Caco-2 (cell line): ENCODE data around the gene HGFAC. TPM values are rescaled to one million over a fixed set of nuclear protein-coding genes. Genes with fewer than 3 reads are reported as not detected.

Experiments
- BruUV-seq: library from RNA; stranded (reverse); fragments of 400-500 nt; replicated peaks from 2 replicates; lab custom pipeline; 2021; lab: Mats Ljungman, UMichigan
- CTCF ChIA-PET: fragments of 300-600 bp; sonication (Branson Sonifier 250); formaldehyde crosslinking; loops from one replicate; lab custom pipeline; 2022; ENCODE audit warnings: antibody characterized with exemption; lab: Charles Lee
- POLR2A ChIA-PET: fragments of 300-600 bp; sonication (Branson Sonifier 250); formaldehyde crosslinking; loops from one replicate; lab custom pipeline; 2022; ENCODE audit warnings: antibody characterized with exemption; lab: Charles Lee
- DNase-seq, 2 experiments: peaks; one replicate each; pipeline versions ENCODE4 v3.0.0 to v3.0.0-alpha.2; 2020 to 2022
- H3K27me3 ChIP-seq: replicated peaks from 2 replicates; pipeline ENCODE4 v1.6.0; 2011; ENCODE audit warnings: low read length; ENCODE audit not compliant: control insufficient read depth, insufficient read depth
- H3K36me3 ChIP-seq: 2 replicates; pipeline ENCODE4 v1.5.1; 2011; ENCODE audit warnings: low read length; ENCODE audit not compliant: control insufficient read depth, insufficient read depth
- H3K4me1 ChIP-seq: fragments of 250-450 bp; sonication (Bioruptor Pico); 2 replicates; pipeline ENCODE4 v1.5.1; 2020; ENCODE audit warnings: mild to moderate bottlenecking
- H3K4me3 ChIP-seq: 2 replicates; pipeline ENCODE4 v1.5.1; 2011; ENCODE audit warnings: low read depth, mild to moderate bottlenecking, control low read depth, low read length
- H3K9me3 ChIP-seq: fragments of 250-450 bp; sonication (Bioruptor Pico); 2 replicates; pipeline ENCODE4 v1.5.1; 2020; ENCODE audit warnings: mild to moderate bottlenecking, moderate library complexity
- H3K27ac Mint-ChIP-seq: one replicate; pipeline ENCODE4 v1.8.0; 2022; ENCODE audit warnings: mixed read lengths; ENCODE audit not compliant: unreplicated experiment
- H3K27me3 Mint-ChIP-seq: one replicate; pipeline ENCODE4 v1.8.0; 2022; ENCODE audit warnings: mixed read lengths; ENCODE audit not compliant: insufficient read depth, unreplicated experiment
- H3K36me3 Mint-ChIP-seq: one replicate; pipeline ENCODE4 v1.8.0; 2022; ENCODE audit warnings: mild to moderate bottlenecking, mixed read lengths; ENCODE audit not compliant: insufficient read depth, unreplicated experiment
- H3K4me1 Mint-ChIP-seq: one replicate; pipeline ENCODE4 v1.8.0; 2022; ENCODE audit warnings: low read depth, mixed read lengths; ENCODE audit not compliant: unreplicated experiment
- H3K4me3 Mint-ChIP-seq: one replicate; pipeline ENCODE4 v1.8.0; 2022; ENCODE audit warnings: mild to moderate bottlenecking, moderate library complexity, mixed read lengths; ENCODE audit not compliant: unreplicated experiment
- H3K9me3 Mint-ChIP-seq: one replicate; pipeline ENCODE4 v1.8.0; 2022; ENCODE audit warnings: mixed read lengths; ENCODE audit not compliant: unreplicated experiment
- intact Hi-C: fragments of 100-400 bp; cut with micrococcal nuclease; formaldehyde crosslinking; loops from one replicate; pipeline ENCODE4 v1.10.0; 2022; ENCODE audit not compliant: unreplicated experiment
- total RNA-seq: library from RNA; stranded (reverse); gene quantifications from 2 replicates; pipeline ENCODE4 v1.2.3, GENCODE V29; 2022
- TF ChIP-seq, protein P1 (sequence below), 2 experiments: fragments of 200-600 bp in 1 of 2; IDR thresholded peaks; 1 replicate in 1 of 2; 2 replicates in 1 of 2; pipeline versions ENCODE4 v1.5.1 to v1.8.0; 2011 to 2022; ENCODE audit warnings: antibody characterized with exemption in 1 of 2, control low read depth in 1 of 2, inconsistent platforms in 1 of 2, low read depth in 1 of 2, low read length in 1 of 2, mild to moderate bottlenecking in 1 of 2, moderate library complexity in 1 of 2; ENCODE audit not compliant: insufficient read depth in 1 of 2, severe bottlenecking in 1 of 2, unreplicated experiment in 1 of 2

Gene HGFAC
- total RNA-seq, 1 experiment from 2014 or later, result 0.48 TPM

DNA sequence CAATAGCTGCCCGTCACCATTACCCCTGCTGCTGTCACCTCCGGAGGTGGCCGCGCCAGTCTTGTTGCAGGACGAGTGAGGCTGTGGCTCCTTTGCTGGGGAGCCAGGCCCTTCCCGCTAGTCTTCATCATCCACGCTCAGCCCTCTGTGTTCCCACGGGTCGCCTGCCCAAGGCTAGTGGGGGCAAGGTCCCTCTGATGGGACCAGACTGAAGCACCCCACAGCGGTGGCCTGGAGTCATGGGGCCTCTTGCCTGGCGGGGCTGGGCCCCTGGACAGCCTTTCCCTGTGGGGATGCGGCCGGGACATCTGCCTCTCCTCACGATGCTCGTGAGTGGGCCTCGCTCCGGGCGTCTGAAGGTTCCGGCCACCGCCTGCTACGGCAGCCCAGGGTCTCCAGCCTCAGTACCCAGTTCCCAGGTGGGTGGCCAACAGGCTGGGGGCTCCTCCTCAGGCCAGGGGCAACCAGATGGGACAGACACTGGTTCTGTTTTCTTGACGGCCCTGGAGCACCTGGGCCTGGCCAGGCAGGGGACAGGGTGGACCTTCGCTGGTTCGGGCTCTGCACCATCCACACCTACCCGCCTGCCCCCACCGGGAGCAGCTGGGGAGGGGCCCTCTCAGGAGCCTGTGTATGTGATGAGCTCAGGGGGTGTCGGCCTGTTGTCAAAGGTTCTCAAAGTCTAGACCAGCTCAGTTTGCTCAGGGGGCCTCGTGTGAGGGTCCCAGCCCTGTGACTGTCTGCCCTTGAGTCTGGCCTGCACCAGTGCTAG is 53.6 kb downstream of the HGFAC start:
- Mint-ChIP-seq H3K9me3 (no peaks in the 10 kb centered on the region), H3K4me1 (no peaks in the 10 kb centered on the region), H3K36me3 (peaks cover 64% of the 10 kb centered on the region), H3K27me3 (peaks cover 12% of the 10 kb centered on the region), H3K4me3 (no peak overlapping the region), H3K27ac (no peak overlapping the region)
- ChIA-PET POLR2A (no interaction called here), CTCF (interaction anchor here (1.0 kb wide), 1 partner anchor 385 kb away, joined by 5 read pairs; no protein-coding TSS in a partner anchor)
- intact Hi-C loops, result no loop called here
- Histone ChIP-seq H3K4me1 (0 out of 2 replicates have a peak, but pooled peaks cover 3% of the 10 kb centered on the region), H3K36me3 (no peaks in the 10 kb centered on the region), H3K27me3 (no peaks in the 10 kb centered on the region), H3K9me3 (no peaks in the 10 kb centered on the region), H3K4me3 (no peak overlapping the region)
- TF ChIP-seq, protein P1, sequence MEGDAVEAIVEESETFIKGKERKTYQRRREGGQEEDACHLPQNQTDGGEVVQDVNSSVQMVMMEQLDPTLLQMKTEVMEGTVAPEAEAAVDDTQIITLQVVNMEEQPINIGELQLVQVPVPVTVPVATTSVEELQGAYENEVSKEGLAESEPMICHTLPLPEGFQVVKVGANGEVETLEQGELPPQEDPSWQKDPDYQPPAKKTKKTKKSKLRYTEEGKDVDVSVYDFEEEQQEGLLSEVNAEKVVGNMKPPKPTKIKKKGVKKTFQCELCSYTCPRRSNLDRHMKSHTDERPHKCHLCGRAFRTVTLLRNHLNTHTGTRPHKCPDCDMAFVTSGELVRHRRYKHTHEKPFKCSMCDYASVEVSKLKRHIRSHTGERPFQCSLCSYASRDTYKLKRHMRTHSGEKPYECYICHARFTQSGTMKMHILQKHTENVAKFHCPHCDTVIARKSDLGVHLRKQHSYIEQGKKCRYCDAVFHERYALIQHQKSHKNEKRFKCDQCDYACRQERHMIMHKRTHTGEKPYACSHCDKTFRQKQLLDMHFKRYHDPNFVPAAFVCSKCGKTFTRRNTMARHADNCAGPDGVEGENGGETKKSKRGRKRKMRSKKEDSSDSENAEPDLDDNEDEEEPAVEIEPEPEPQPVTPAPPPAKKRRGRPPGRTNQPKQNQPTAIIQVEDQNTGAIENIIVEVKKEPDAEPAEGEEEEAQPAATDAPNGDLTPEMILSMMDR (IDR thresholded peaks at IDR 0.05; ENCODE audit: insufficient read depth in 1 of 2, low read depth in 1 of 2, low read length in 1 of 2, severe bottlenecking in 1 of 2, unreplicated experiment in 1 of 2), result no peak
- no peak for DNase-seq
- no TSS peak for BruUV-seq

DNA sequence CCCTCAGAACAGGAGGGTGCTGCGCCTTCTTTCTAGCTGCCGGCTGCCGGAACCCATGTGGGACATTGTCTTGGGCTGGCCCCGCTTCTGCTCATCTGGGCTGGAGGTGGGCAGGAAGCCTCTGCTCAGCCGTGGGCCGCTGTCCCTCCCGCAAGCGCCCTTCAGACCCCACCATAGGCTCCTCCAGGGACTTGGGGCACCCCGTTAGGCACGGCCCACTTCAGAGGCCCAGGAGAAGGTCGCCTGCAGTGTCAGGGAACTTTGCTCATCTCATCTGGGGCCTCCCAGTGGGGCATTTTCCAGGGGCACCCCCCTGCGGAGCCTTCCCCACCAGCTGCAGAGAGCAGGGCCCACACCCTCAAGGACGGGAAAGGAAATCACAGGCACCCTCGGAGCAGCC is 54.3 kb downstream of the HGFAC start:
- Mint-ChIP-seq H3K36me3 (peaks cover 67% of the 10 kb centered on the region), H3K27me3 (peaks cover 5% of the 10 kb centered on the region), H3K4me1 (no peaks in the 10 kb centered on the region), H3K9me3 (no peaks in the 10 kb centered on the region), H3K4me3 (no peak overlapping the region), H3K27ac (no peak overlapping the region)
- ChIA-PET POLR2A (interaction anchor here (0.6 kb wide), 1 partner anchor 202 kb away, joined by 4 read pairs; no protein-coding TSS in a partner anchor), CTCF (interaction anchor here (1.0 kb wide), 1 partner anchor 385 kb away, joined by 5 read pairs; no protein-coding TSS in a partner anchor)
- Histone ChIP-seq H3K9me3 (no peaks in the 10 kb centered on the region), H3K4me1 (0 out of 2 replicates have a peak, but pooled peaks cover 3% of the 10 kb centered on the region), H3K36me3 (no peaks in the 10 kb centered on the region), H3K4me3 (no peak overlapping the region), H3K27me3 (no peaks in the 10 kb centered on the region)
- no peak for DNase-seq
- BruUV-seq, result no TSS peak
- TF ChIP-seq, protein P1 (IDR thresholded peaks at IDR 0.05; ENCODE audit: insufficient read depth in 1 of 2, low read depth in 1 of 2, low read length in 1 of 2, severe bottlenecking in 1 of 2, unreplicated experiment in 1 of 2), result no peak
- intact Hi-C loops, result no loop called here

DNA sequence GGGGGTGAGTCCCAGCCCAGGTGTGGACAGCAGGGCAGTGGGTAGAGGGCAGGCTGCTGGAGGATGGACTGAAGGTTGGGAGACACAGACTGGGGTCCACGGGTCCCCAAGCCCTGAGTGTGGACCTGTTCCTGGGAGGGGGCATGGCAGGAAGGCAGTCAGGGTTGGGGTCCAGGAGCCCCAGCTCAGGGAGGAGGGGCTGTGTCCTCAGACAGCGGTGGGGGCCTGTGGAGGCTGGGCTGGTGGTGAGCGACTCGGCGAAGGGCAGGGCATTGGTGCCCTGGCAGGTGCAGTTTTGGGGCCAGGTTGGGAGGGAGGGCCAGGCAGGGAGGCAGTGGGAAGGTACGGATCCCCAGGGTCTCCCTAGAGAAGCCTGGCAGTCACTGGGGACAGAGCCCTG is 55.3 kb downstream of the HGFAC start:
- BruUV-seq, result no TSS peak
- H3K4me3 ChIP-seq, result no peak overlapping the region
- H3K27me3 ChIP-seq, result no peaks in the 10 kb centered on the region
- TF ChIP-seq, protein P1 (IDR thresholded peaks at IDR 0.05; ENCODE audit: insufficient read depth in 1 of 2, low read depth in 1 of 2, low read length in 1 of 2, severe bottlenecking in 1 of 2, unreplicated experiment in 1 of 2), result no peak
- CTCF ChIA-PET, result no interaction called here
- POLR2A ChIA-PET, result no interaction called here
- H3K27me3 Mint-ChIP-seq, result no peaks in the 10 kb centered on the region
- no peaks in the 10 kb centered on the region for H3K4me1 Mint-ChIP-seq
- H3K9me3 Mint-ChIP-seq, result no peaks in the 10 kb centered on the region
- 0 out of 2 replicates have a peak, but pooled peaks cover 3% of the 10 kb centered on the region for H3K4me1 ChIP-seq
- no peak overlapping the region for H3K4me3 Mint-ChIP-seq
- intact Hi-C loops, result no loop called here
- DNase-seq, result no peak
- peak overlapping the region; percentile 22 for H3K27ac Mint-ChIP-seq
- H3K36me3 ChIP-seq, result no peaks in the 10 kb centered on the region
- peaks cover 67% of the 10 kb centered on the region for H3K36me3 Mint-ChIP-seq
- no peaks in the 10 kb centered on the region for H3K9me3 ChIP-seq
